GM19035 (cell line): ENCODE results near the gene MROH2A.

Experiments
- ATAC-seq: cut with Tn5 transposase; IDR thresholded peaks from one replicate; pipeline ENCODE4 v1.9.1; 2021; ENCODE audit not compliant: unreplicated experiment

The MROH2A gene

GRCh38 chr2:233800208-233800607 is 22.1 kb downstream of the MROH2A start:
- no peak for ATAC-seq

GRCh38 chr2:233801357-233802131 is 23.4 kb downstream of the MROH2A start:
- ATAC-seq: no peak

GRCh38 chr2:233802132-233802815 is 24.1 kb downstream of the MROH2A start:
- ATAC-seq: no peak

GRCh38 chr2:233803292-233803911 is 25.3 kb downstream of the MROH2A start:
- ATAC-seq: no peak

- ATAC-seq: no peak
Measured at GRCh38 chr2:233803994-233804393, 25.9 kb downstream of the MROH2A start.

- ATAC-seq: no peak
Measured at GRCh38 chr2:233807215-233807865, 29.2 kb downstream of the MROH2A start.

GRCh38 chr2:233807966-233808935 is 30.1 kb downstream of the MROH2A start:
- no peak for ATAC-seq

GRCh38 chr2:233810385-233810784 is 32.3 kb downstream of the MROH2A start:
- ATAC-seq: no peak

GRCh38 chr2:233811087-233811486 is 33.0 kb downstream of the MROH2A start:
- no peak for ATAC-seq

- no peak for ATAC-seq
Measured at GRCh38 chr2:233811732-233812131, 33.6 kb downstream of the MROH2A start.

- no peak for ATAC-seq
Measured at GRCh38 chr2:233813236-233814055, 35.3 kb downstream of the MROH2A start.

- no peak for ATAC-seq
Measured at GRCh38 chr2:233814056-233814835, 36.1 kb downstream of the MROH2A start.

- ATAC-seq: no peak
Measured at GRCh38 chr2:233815861-233816260, 37.7 kb downstream of the MROH2A start.

- ATAC-seq: no peak
Measured at GRCh38 chr2:233816334-233816733, 38.2 kb downstream of the MROH2A start.

- ATAC-seq: no peak
Measured at GRCh38 chr2:233816771-233817170, 38.6 kb downstream of the MROH2A start.

- ATAC-seq: no peak
Measured at GRCh38 chr2:233817361-233817911, 39.3 kb downstream of the MROH2A start.

GRCh38 chr2:233817995-233818638 is 40.0 kb downstream of the MROH2A start:
- no peak for ATAC-seq
